ENCODE data around the gene GPR161. TPM values are rescaled to one million over a fixed set of nuclear protein-coding genes. Genes with fewer than 3 reads are reported as not detected.

The GPR161 gene
- total and polyA plus RNA-seq, 9 of the 15 experiments (the other 6 are each of a cell fraction or from before 2014, with no cell fraction given), result 0.15 to 2.4 (median 0.76) TPM

- FAIRE-seq, result no peak
- TF ChIP-seq KLF6 (CRISPR knock-in tag; IDR thresholded peaks at IDR 0.05; ENCODE audit: borderline replicate concordance) (no peak), PREB (CRISPR knock-in tag; IDR thresholded peaks at IDR 0.05) (no peak)
- TF ChIP-seq, protein P1, sequence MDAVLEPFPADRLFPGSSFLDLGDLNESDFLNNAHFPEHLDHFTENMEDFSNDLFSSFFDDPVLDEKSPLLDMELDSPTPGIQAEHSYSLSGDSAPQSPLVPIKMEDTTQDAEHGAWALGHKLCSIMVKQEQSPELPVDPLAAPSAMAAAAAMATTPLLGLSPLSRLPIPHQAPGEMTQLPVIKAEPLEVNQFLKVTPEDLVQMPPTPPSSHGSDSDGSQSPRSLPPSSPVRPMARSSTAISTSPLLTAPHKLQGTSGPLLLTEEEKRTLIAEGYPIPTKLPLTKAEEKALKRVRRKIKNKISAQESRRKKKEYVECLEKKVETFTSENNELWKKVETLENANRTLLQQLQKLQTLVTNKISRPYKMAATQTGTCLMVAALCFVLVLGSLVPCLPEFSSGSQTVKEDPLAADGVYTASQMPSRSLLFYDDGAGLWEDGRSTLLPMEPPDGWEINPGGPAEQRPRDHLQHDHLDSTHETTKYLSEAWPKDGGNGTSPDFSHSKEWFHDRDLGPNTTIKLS (IDR thresholded peaks at IDR 0.05; ENCODE audit: borderline replicate concordance, low read depth), result no peak
- CTCF ChIA-PET (ENCODE audit: low intra/inter-chr PET ratio), result no interaction called here
Measured at GRCh38 chr1:168069384-168069783, 67.3 kb downstream of the GPR161 start.

More at GRCh38 chr1:168069384-168069783, 67.3 kb downstream of the GPR161 start:
- H3K9me1 ChIP-seq (ENCODE audit: control insufficient read depth, insufficient read depth, low read length), result no peaks in the 10 kb centered on the region
- ATAC-seq (no peak), DNase-seq (ENCODE audit: extremely low read depth in 1 of 4, low spot score in 3 of 4) (no peak)
- H3K9ac ChIP-seq (ENCODE audit: insufficient read depth in 1 of 2, low read depth in 2 of 2, low read length in 2 of 2), result no peak overlapping the region
- intact Hi-C loops (cut with micrococcal nuclease) (no loop called here), in situ Hi-C loops (cut with MboI) (no loop called here)
- no peaks in the 10 kb centered on the region for H4K20me1 ChIP-seq (replicated peaks; ENCODE audit: control insufficient read depth, insufficient read depth, low read length)
- H3K79me2 ChIP-seq (ENCODE audit: control insufficient read depth, insufficient read depth, low read length), result no peaks in the 10 kb centered on the region
- H3K27ac ChIP-seq (ENCODE audit: extremely low read depth, low read depth, low read length), result no peak overlapping the region
- 91% methylated on average over 3 of the region's 3 CpGs for WGBS (ENCODE audit: insufficient coverage, low coverage, missing lambda C conversion rate)
- H3K9me3 ChIP-seq (replicated peaks; ENCODE audit: control insufficient read depth, insufficient read depth, low read depth, low read length), result no peaks in the 10 kb centered on the region
- H3K27me3 ChIP-seq (ENCODE audit: control insufficient read depth in 2 of 2, insufficient read depth in 2 of 2, low read length in 2 of 2), result no peaks in the 10 kb centered on the region
- no TSS peak for BruUV-seq (replicated peaks)
- H3K4me1 ChIP-seq (replicated peaks in 1 of 2; ENCODE audit: control insufficient read depth in 2 of 2, insufficient read depth in 2 of 2, low read length in 2 of 2), result no peaks in the 10 kb centered on the region
- no peak overlapping the region for H2AFZ ChIP-seq (ENCODE audit: low read depth, low read length)
- H3K36me3 ChIP-seq (ENCODE audit: control insufficient read depth, insufficient read depth, low read length), result peaks cover 90% of the 10 kb centered on the region
- POLR2A ChIA-PET, result interaction anchor here (1.4 to 1.5 kb wide), 2 partner anchors 8 to 13 kb away, joined by 5 to 7 read pairs; no protein-coding TSS in a partner anchor
- no peak overlapping the region for H3K4me3 ChIP-seq
- no peak overlapping the region for H3K4me2 ChIP-seq (ENCODE audit: insufficient read depth, low read length)

Data from K562 (cell line).